DND-41 (cell line): ENCODE data around the gene ACVR2A.

Experiments
- EZH2 ChIP-seq: IDR thresholded peaks from 3 replicates; pipeline ENCODE4 v1.6.1; 2012; ENCODE audit warnings: borderline replicate concordance, low read depth, mild to moderate bottlenecking, moderate library complexity, low read length, inconsistent platforms; ENCODE audit not compliant: severe bottlenecking
- TF ChIP-seq, protein P1 (sequence below): IDR thresholded peaks from 2 replicates; pipeline ENCODE4 v1.5.1; 2012; ENCODE audit warnings: borderline replicate concordance, low read length, moderate library complexity, mild to moderate bottlenecking; ENCODE audit not compliant: poor library complexity, severe bottlenecking; ENCODE audit errors: extremely low read depth

DNA sequence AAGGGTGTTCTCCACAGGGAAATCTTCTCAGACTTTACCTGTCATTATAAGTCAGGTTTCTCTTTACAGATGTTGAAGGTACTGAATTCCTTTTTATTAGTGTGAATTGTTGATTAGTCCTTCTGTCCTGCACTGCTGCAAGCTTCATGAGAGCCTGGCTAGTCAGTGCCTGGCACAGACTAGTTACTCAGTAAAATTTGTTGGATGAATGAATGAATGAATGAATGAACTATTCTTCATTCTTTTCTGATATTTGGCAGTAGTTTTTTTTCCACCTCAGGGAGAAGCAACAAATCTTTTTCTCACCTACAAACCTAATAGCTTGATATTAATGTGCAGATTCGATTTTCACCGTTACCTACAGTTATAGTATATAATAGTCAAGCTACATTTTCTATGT is 64.3 kb downstream of the ACVR2A start:
- TF ChIP-seq, protein P1, sequence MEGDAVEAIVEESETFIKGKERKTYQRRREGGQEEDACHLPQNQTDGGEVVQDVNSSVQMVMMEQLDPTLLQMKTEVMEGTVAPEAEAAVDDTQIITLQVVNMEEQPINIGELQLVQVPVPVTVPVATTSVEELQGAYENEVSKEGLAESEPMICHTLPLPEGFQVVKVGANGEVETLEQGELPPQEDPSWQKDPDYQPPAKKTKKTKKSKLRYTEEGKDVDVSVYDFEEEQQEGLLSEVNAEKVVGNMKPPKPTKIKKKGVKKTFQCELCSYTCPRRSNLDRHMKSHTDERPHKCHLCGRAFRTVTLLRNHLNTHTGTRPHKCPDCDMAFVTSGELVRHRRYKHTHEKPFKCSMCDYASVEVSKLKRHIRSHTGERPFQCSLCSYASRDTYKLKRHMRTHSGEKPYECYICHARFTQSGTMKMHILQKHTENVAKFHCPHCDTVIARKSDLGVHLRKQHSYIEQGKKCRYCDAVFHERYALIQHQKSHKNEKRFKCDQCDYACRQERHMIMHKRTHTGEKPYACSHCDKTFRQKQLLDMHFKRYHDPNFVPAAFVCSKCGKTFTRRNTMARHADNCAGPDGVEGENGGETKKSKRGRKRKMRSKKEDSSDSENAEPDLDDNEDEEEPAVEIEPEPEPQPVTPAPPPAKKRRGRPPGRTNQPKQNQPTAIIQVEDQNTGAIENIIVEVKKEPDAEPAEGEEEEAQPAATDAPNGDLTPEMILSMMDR, result no peak
- TF ChIP-seq EZH2, result no peak
